GM18951 (cell line): ENCODE results near the gene MAPK8IP1.
"Not testable (repeated sequence)": the region's sequence is repeated elsewhere in the genome, so short reads cannot be mapped to it uniquely, and the experiment has no call there.

ENCODE experiments used
- POLR2A ChIP-seq: IDR thresholded peaks from 4 replicates; pipeline ENCODE4 v1.6.1; 2011; ENCODE audit warnings: mild to moderate bottlenecking; ENCODE audit not compliant: insufficient read length, insufficient read depth; ENCODE audit errors: extremely low read depth
- in situ Hi-C: fragments of 300-500 bp; cut with MboI; formaldehyde crosslinking; loops from one replicate; pipeline ENCODE4 v1.12.0; 2022; ENCODE audit warnings: low sequenced_read_pairs, mixed read lengths, inconsistent platforms; ENCODE audit not compliant: unreplicated experiment

Gene MAPK8IP1

DNA sequence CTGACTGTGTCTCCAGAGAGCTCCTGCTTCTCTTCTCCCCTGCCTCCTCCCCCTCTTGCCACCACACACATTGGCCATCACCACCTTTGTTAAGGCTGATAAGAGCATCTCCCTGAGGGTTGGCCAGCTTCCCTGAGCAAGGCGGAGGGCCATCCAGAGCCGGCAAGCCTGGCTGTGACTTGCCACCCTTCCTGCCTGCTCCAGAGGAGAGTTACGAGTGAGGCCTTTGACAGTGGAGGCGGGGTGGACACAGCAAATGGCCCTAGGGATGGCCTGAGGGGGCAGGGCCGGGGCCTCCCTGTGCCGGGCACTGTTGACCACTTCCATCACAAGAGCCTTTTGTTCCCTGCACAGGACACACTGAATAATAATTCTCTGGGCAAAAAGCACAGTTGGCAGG, 16.2 kb downstream of the MAPK8IP1 start:
- in situ Hi-C loops: no loop called here
- no peak for TF ChIP-seq POLR2A

DNA sequence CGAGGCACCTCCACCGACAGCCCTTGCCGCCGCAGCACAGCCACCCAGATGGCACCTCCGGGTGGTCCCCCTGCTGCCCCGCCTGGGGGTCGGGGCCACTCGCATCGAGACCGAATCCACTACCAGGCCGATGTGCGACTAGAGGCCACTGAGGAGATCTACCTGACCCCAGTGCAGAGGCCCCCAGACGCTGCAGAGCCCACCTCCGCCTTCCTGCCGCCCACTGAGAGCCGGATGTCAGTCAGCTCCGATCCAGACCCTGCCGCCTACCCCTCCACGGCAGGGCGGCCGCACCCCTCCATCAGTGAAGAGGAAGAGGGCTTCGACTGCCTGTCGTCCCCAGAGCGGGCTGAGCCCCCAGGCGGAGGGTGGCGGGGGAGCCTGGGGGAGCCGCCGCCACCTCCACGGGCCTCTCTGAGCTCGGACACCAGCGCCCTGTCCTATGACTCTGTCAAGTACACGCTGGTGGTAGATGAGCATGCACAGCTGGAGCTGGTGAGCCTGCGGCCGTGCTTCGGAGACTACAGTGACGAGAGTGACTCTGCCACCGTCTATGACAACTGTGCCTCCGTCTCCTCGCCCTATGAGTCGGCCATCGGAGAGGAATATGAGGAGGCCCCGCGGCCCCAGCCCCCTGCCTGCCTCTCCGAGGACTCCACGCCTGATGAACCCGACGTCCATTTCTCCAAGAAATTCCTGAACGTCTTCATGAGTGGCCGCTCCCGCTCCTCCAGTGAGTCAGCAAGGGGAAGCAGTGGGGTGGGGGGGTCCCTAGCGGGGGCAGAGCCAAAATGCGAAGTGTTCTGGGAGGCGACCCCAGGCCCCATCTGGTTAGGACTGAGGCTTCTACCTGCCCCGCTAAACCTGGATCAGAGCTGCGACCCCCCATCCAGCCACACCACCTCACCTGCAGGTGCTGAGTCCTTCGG, 17.3 kb downstream of the MAPK8IP1 start:
- TF ChIP-seq POLR2A: no peak
- in situ Hi-C loops: no loop called here

DNA sequence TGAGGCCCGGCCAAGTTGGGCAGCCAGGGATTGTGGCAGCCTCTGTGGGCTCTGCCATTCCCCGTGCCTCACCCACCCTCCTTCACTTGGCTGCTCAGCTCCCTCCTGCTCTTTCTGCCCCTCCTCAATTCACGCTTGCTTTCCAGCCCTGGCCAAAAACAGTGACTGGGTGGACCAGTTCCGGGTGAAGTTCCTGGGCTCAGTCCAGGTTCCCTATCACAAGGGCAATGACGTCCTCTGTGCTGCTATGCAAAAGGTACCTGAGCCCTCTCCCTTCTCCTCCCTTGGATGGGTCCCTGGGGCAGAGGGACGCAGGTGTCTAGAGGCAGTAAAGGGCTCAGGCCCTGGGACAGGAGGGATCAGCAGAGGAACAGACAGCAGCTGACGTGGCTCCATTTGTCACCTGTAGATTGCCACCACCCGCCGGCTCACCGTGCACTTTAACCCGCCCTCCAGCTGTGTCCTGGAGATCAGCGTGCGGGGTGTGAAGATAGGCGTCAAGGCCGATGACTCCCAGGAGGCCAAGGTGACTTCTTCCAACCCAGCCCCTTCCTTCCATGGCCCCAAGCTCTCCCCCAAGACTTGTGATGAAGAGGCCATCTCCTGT, 19.0 kb downstream of the MAPK8IP1 start:
- TF ChIP-seq POLR2A: no peak
- in situ Hi-C loops: no loop called here

DNA sequence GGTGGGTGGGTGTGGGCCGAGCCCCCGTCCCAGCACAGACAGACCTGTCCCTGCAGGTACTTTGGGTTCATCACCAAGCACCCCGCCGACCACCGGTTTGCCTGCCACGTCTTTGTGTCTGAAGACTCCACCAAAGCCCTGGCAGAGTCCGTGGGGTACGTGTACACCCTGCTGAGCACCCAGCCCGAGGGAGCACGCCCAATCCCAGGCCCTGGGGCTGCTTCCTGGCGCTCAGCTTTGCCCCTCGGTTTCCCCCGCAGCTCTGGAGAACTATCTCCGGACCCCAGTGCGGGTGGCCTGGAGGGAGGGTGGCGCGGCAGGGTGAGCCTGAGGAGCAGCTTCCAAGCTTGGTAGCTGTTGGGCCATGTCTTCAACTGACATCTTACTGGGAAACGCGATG, 19.6 kb downstream of the MAPK8IP1 start:
- in situ Hi-C loops: no loop called here
- no peak for TF ChIP-seq POLR2A

DNA sequence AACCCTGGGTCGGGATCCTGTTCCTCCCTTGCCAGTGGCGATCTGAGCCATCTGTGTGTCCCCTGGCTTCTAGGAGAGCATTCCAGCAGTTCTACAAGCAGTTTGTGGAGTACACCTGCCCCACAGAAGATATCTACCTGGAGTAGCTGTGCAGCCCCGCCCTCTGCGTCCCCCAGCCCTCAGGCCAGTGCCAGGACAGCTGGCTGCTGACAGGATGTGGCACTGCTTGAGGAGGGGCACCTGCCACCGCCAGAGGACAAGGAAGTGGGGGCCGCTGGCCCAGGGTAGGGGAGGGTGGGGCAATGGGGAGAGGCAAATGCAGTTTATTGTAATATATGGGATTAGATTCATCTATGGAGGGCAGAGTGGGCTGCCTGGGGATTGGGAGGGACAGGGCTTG, 20.1 kb downstream of the MAPK8IP1 start:
- in situ Hi-C loops: not testable (repeated sequence)

DNA sequence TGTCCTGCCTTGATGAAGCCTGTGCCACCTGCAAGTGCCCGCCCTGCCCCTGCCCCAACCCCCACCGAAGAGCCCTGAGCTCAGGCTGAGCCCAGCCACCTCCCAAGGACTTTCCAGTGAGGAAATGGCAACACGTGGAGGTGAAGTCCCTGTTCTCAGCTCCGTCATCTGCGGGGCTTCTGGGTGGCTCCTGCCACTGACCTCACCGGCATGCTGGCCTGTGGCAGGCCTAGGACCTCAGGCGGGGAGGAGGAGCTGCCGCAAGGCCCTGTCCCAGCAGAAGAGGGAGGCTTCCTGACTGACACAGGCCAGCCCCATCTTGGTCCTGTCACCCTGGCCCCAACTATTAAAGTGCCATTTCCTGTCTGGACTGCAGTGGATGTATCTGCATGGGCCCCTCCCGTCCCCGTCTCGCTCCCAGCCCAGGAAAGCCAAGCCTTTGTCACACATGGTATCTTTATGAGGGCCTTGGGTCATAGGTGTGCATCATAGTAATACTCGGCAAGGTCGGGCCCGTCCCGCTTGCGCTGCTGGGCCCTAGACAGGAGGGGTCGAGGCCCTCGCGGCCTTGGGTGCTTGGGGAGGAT, 20.7 kb downstream of the MAPK8IP1 start:
- in situ Hi-C loops: no loop called here
- TF ChIP-seq POLR2A: no peak

DNA sequence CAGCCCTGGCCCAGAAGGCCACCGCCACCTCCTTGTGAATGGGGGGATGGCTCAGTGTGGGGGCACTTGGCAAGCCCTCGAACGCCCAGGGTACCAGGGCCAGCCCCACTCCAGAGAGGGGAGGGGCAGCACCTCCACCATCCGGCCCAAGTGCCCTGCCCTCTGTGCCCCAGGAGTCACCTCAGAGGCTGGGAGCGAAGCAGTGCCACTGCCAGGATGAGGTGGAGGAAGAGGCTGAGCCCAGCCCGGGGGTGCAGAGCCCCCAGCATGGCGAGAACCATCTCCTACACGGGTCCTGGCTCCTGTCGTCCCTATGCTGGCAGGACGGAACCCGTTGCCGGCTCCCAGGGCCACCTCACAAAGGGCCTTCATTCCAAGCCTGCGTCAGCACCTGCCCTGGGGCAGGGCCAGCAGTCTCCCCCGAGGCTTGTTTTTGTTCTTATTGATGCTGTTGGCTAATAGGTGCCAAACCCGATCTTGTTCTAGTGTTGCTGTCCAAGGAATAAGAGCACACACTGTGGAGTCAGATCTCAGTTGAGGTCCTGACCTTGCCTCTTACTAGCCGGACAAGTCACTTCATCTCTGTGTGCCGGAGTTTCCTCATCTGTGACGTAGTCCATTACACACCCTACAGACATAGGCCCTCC, 21.6 kb downstream of the MAPK8IP1 start, which contains the start of gene FREY1:
Gene FREY1, minus strand, starts transcription at position 307 of the 647 bp plus-strand sequence. Its CDS starts 26 bp downstream, at position 281.
- no peak for TF ChIP-seq POLR2A
- in situ Hi-C loops: no loop called here

DNA sequence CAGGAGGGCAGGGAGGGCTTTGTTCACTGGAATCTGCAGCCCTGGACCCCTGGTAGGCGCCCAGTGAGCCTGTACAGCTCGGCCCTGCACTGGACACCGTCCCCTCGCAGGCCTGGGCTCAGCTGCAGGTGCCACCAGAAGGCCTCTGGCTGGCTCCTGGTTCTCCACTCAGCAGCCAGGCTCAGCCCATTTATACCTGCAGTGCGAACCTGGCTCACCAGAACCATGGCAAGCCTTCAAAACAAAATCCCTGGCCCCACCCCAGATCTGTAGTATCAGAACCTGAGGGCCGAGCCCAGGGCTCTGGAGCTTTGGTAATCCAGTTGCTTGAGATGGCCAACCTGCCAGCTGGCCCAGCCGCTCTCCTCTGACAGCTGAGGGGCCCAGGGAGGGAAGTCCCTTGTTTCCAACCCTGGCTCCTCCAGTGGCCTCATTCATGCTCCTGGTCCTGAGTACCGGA, 22.5 kb downstream of the MAPK8IP1 start:
- in situ Hi-C loops: no loop called here
- TF ChIP-seq POLR2A: no peak

DNA sequence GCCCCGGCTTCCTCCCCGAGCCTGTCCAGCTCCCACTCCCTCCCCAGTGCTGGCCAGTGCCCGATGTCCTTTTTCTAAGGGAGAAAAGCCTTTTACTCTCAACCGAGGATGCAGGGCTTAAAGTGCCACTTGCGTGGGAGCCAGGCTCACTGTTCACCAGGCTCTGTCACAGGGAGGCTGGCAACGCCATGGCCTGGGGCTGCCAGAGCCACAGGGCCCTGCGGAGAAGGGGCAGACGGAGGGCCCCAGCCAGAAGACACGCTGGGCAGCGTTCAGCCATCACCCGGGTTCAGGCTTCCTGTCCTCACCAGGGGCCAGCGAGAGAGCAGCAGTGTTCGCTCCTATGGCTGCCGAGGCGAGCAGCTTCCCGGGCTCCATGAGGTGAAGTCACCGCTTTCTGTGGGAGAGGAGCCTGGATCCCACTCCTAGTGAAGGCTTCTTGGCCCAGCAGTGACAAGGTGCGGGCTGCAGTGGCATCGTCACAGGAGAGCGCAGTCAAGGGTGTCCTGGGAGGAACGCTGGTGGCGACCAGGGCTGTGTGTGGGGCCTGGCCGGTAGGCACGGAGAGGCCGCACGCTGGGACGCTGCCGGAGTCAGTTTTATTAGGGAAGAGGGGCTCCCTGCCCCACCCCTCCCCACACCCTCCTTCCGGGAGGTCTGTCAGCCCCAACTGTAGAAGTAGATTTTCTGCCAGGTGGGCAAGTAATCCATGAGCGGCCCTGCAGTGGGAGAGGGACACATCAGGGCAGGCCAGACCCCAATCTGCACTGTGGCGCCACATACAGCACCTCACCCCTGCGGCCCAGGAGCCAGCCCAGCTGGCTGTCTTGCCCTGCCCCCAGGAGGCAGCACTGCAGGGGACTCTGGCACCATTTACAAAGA, 24.4 kb downstream of the MAPK8IP1 start:
- in situ Hi-C loops: no loop called here

DNA sequence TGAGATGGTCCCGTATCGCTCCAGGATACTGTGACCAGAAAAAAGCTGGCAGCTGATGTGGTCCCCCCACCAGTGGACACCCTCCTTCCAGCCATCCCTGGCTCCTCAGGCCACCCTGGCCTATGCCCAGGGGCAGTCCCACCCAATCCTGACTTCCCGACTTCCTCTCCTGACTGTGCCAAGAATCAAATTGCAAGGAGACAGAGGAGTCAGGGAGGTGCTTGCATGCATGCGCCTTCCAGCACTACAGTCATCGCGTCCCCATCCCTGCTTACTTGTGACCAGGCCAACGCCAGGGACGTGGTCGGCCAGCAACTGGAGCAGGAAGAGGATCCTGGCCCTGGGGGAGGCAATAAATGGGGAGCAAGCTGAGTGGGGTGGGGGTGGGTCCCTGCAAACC, 25.2 kb downstream of the MAPK8IP1 start:
- TF ChIP-seq POLR2A: no peak
- in situ Hi-C loops: no loop called here

More for the DNA sequence above, 24.4 kb downstream of the MAPK8IP1 start:
- no peak for TF ChIP-seq POLR2A

DNA sequence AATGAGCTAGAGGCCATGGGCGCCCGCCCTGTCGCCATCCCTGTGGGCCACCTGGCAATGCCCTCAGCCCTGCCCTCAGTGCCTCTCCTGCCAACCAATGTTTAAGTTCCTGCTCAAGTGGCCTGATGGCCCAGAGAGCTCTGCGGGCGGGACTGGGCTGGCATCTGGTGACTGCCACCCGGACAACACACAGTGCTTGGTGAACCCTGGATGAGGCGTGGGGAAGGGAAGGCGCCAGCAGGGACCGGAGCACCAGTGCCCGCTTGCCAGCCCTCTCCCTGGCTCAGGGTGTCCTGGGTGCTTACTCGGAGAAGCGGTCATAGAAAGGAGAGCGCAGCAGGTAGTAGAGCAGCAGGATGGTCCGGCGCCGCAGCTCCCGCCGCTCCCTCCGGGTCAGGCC, 28.1 kb downstream of the MAPK8IP1 start:
- in situ Hi-C loops: no loop called here
- TF ChIP-seq POLR2A: no peak

DNA sequence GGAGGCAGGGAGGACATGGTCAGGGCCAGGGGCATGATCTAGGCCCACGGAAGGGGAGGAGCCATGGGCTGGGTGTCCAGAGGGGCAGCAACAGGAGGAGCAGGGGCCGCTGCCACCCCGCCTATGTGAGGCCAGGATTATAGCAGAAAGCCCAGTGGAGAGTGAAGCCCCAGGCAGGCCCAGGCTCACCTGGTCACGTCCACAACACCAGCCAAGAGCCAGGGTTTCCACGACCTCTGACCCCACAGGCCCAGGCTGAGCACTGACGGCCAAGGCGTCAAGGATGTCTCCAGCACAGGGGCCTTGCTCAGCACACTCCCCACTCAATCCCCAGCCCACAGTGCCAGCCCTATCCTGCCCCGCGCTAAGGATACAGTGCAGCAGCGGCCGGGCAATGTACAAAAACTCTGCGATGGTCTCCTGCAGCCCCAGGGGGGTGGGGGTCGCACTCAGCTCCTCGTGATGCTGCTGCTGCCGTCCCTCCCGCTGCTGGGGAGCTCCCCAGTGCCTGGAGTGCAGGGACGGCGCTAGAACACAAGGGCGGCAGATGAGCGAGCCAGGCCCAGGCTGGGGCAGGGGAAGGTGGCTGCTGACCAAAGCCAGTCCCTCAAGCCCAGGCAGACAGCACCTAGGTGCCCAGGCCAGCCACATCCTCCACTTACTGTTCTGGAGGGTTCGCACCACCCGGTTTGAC, 28.6 kb downstream of the MAPK8IP1 start:
- no peak for TF ChIP-seq POLR2A
- in situ Hi-C loops: no loop called here
